Cerebellar nuclear complex (tissue), 1 donor: ENCODE measurements around the gene PPAT.

Source experiments
- DNase-seq, 2 experiments: peaks; one replicate each; lab custom pipeline; 2025; lab: John Stamatoyannopoulos, UW

Gene PPAT

GRCh38 chr4:56434599-56435139 is 746 bp downstream of the PPAT start:
- DNase-seq: no peak

GRCh38 chr4:56433280-56433679 is 2.1 kb downstream of the PPAT start:
- no peak for DNase-seq

DNA sequence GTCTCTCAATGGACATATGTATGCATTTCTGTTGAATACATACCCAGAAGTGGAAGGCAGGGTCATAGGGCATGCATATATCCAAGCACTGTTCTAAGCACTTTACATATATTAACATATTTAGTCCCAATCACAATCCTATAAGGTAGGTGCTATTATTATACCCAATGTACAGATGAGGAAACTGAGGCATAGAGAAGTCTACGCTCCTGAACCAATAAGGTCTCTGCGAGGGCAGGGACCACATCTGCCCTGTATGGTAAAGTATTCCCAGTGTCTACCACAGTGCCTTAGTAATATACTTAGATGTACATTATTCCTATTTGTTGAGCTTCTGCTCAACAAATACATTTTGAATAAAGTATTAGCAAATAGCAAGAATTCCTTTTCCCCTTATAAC is 5.2 kb downstream of the PPAT start:
- DNase-seq: no peak

DNA sequence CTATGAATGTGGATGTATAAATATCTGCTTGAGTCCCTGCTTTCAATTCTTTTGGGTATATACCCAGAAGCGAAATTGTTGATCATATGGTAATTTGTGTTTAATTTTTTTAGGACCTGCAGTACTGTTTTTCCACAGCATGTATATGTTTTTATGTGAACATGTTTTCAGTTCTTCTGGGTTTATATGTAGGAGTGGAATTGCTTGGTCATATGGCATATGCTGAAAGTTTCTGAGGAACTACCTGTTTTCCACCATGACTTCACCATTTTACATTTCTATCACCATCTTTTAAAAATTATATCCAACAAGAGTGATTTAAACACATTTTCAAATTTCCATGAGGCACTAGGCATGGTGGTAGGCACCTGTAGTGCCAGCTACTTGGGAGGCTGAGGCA is 8.2 kb downstream of the PPAT start:
- DNase-seq: no peak

DNA sequence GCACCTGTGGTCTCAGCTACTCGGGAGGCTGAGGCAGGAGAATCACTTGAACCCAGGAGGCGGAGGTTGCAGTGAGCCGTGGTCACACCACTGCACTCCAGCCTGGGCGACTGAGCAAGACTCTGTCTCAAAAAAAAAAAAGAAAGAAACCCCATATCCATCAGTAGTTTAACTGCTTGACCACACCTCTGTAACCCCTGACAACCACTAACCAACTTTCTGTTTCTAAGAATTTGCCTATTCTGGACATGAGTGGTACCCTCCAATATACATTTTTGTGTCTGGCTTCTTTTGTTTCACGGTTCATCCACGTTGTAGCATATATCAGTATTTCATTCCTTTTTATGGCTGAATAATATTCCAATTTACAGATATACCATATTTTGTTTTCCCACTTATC is 9.1 kb downstream of the PPAT start:
- no peak for DNase-seq

DNA sequence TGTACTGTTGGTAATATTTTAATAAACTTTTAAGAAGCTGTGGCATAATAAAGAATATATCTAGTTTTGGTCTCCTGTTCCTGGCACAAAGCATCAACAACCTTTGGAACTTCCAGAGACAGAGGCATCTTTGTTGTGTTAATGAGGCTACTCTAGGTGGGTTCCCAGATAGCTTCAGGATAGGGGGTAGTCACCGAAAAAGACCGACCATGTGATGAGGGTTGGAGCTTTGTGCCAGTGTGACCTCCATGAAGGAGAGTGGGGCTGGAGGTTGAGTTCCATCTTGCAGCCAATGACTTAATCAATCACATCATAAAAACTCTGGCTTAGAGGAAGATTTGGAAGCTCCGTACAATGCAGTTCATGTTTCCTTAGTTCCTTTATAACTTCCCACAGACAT is 9.9 kb downstream of the PPAT start:
- DNase-seq: no peak

- no peak for DNase-seq
Observed at GRCh38 chr4:56424697-56425514, 10.5 kb downstream of the PPAT start.

- no peak for DNase-seq
Observed at GRCh38 chr4:56424176-56424575, 11.2 kb downstream of the PPAT start.

- DNase-seq: no peak
Observed at GRCh38 chr4:56417396-56417795, 18.0 kb downstream of the PPAT start.

DNA sequence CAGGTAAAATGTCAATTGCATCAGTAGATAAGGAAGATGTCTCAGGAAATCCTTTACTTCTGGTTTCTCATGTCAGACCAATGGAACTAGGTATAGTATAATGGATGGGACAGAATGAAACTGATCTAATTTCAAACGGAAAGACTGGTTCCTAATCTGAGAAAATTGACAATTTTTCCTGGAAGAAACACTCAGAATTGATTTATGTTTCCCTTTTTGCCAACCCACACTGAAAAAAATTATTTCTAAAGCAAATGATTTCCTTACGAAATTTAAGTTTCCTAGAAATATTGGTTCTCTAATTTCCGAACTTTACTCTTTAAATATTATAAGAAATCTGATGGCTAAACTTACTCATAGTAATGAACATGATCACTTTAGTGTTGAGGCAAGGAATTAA is 19.1 kb downstream of the PPAT start:
- no peak for DNase-seq

DNA sequence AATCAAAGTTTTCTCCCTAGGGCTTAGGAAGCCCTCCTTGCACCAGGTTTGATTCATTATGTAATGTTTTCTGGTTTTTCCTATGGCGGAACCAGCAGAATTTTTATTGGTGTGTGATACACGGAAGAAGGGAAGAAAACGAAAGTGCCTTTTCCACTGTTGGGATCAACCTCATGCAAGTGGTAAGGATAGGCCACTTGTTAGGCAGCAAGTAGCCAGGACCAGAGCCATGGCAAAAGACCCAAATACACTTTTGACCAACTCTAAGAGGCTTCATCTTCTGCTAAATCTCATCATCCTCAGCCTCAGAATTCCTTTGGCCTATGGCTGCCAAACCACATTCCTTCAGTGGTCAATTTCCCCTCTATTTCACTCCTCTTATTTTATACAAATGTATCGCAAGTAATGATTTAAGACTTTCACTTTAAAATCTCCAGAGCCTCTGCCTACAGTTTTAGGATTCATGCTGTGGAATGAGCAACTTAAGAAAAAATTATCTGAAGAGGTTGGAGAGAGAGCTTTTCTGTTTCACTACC is 21.2 kb downstream of the PPAT start:
- no peak for DNase-seq

- DNase-seq: peak; percentile 60 to 89
Observed at GRCh38 chr4:56410247-56411062, 25.0 kb downstream of the PPAT start.

- DNase-seq: no peak
Observed at GRCh38 chr4:56409511-56410090, 25.8 kb downstream of the PPAT start.

- no peak for DNase-seq
Observed at GRCh38 chr4:56408978-56409377, 26.4 kb downstream of the PPAT start.

DNA sequence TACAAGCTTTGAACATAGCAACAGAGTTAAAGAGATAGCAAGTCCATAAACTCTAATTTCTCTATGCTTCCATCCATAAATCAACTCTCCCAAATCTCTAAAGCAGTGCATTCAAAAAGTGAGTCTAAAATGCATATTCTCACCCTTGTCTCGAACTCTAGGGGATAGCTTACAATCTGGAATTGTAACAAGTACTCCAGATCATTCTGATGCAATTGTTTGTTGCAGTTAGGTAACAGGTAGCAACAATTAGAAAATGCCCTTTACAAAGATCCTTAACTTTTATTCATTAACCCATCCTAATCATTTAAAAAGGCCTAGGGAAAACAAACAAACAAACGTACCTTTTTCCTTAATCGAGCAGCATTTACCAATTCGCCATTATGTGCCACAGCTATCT is 29.3 kb downstream of the PPAT start:
- DNase-seq: no peak

GRCh38 chr4:56405016-56405415 is 30.4 kb downstream of the PPAT start:
- no peak for DNase-seq

GRCh38 chr4:56400560-56400959 is 34.9 kb downstream of the PPAT start:
- DNase-seq: no peak

- DNase-seq: no peak
Observed at GRCh38 chr4:56391270-56391669, 44.1 kb downstream of the PPAT start.

DNA sequence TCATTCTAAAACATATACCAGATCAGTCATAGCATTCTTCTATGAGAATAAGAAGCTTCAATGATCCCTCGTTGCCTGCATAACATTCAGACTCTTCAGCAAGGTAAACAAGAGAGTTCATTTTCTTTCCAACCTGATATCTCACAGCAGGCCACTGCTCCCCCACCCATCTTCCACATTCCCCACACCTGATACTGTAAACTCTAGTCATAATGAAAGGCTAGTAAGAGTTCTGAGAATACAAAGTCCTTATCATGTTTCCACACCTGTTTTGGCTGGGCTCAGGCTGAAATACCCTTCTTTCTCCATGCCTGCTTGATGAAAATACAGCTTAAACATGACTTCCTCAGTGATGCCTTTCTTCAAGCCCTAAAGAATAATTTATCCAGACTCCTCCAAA is 45.9 kb downstream of the PPAT start:
- no peak for DNase-seq

- DNase-seq: no peak
Observed at GRCh38 chr4:56388306-56388705, 47.1 kb downstream of the PPAT start.

DNA sequence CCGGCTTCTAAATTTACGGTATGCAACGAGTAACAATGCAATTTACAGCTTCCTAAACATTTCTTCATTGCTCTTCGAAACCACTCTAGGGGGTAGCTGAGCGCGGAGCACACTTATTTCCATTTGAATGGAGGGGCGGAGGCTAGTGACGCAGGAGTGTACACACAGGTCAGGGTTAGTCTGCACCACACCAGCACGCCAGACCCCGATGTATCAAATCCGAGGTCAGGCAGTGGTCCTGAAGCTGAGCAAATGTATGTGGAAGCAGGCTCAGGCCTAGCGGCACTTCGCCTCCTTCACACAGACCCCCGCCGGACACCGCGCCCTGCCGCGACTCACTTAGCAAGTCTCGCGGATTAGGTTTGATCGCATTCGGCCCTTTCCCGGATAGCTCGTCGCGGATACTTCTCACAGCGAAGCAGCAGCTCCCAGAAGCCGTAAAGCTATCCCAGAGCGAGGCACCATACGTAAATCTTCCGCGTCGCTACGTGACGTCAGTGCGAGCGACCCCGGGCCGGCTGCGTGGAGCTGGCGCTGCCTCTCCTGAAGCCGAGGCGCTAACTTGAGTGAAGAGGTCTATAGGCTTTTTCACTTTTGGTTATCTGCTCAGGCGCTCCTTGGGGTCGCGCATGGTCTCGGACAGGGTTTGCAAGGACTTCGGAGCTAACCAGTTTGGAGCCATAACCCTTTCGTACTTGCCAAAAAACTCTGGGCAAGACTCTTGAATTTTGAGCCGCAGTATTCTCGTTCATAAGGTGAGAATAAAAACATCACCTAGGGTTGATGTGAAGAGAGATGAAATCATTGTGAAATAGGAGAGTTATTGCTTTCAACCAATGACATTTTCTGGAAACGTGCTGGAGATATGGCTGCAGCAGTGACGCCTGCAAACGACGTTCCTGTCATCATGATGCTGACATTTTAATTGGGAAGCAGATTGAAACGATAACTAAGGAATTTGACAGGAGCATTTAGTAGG is 48.1 kb downstream of the PPAT start, which contains the start of gene AASDH:
TSS of gene AASDH (minus strand) at position 469 of the 979 bp plus-strand sequence. CDS start 3,192 bp downstream, outside the sequence.
- DNase-seq: peak; percentile 58 to 87
